Measurements from ENCODE around the gene ATXN2. TPM values are rescaled to one million over a fixed set of nuclear protein-coding genes. Genes with fewer than 3 reads are reported as not detected.
A peak's percentile ranks its signal among the peaks of the same experiment; 100 is the strongest.

Gene ATXN2
- polyA plus RNA-seq, 1 donor, result 54.3 TPM

DNA sequence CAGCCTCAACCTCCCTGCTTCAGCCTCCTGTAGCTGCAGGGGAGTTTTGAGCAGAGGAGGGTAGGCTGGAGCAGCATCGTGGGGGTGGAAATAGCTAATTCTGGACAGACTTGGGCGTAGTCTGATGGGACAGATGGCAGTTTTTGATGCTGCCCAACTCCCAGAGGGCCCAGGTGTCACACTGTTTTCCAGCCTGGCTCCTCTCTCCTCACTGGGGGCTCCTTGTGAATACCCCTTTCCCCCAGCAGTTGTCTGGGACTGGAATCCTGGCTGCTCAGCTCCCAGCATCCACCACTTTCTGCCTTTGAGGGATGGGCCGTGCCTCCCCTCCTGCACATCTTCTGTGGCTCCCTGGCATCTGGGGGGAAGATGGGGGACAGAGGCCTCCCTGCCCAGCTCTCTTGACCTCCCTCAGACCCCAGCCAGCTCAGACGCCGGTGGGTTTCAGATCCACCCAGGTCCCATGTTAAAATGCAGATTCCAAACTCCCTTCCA is 159.4 kb downstream of the ATXN2 start:
- Histone ChIP-seq H3K4me1 (ENCODE audit: control insufficient read depth, insufficient read depth, low read length) (no peaks in the 10 kb centered on the region), H3K9me3 (ENCODE audit: control insufficient read depth, low read depth, low read length) (no peaks in the 10 kb centered on the region), H3K4me3 (ENCODE audit: low read length) (no peak overlapping the region), H3K27me3 (ENCODE audit: control insufficient read depth, insufficient read depth, low read length) (no peaks in the 10 kb centered on the region), H3K27ac (ENCODE audit: low read length) (no peak overlapping the region), H3K36me3 (ENCODE audit: control insufficient read depth, insufficient read depth, low read length) (peaks cover 37% of the 10 kb centered on the region)
- DNase-seq, result no peak
- WGBS (ENCODE audit: insufficient coverage, low lambda C conversion rate), result no CpG with 5 or more reads among the region's 5 CpGs

DNA sequence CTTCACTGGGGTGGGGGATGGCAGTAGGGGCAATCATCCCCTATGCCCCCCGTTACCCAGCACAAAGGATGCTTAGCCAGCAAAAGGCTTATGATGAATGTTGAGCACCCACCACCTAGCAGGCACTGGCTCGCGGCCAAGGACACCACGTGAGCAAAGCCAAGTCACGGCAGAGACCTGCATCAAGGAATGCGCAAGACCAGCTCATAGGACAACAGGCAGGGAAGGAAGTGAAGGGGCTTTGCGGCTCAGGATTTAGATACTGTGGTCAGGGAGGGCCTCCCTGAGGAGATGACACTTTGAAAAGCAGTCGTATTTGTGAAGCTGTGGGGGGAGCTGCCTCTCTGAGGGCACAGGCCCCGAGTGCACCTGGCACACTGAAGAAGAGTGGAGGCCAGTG is 160.6 kb downstream of the ATXN2 start:
- H3K27me3 ChIP-seq (ENCODE audit: control insufficient read depth, insufficient read depth, low read length), result no peaks in the 10 kb centered on the region
- H3K4me3 ChIP-seq (ENCODE audit: low read length), result no peak overlapping the region
- no peaks in the 10 kb centered on the region for H3K4me1 ChIP-seq (ENCODE audit: control insufficient read depth, insufficient read depth, low read length)
- H3K27ac ChIP-seq (ENCODE audit: low read length), result no peak overlapping the region
- WGBS (ENCODE audit: insufficient coverage, low lambda C conversion rate), result 33% methylated on average over 2 of the region's 9 CpGs
- no peak for DNase-seq
- H3K36me3 ChIP-seq (ENCODE audit: control insufficient read depth, insufficient read depth, low read length), result peaks cover 30% of the 10 kb centered on the region
- H3K9me3 ChIP-seq (ENCODE audit: control insufficient read depth, low read depth, low read length), result no peaks in the 10 kb centered on the region

DNA sequence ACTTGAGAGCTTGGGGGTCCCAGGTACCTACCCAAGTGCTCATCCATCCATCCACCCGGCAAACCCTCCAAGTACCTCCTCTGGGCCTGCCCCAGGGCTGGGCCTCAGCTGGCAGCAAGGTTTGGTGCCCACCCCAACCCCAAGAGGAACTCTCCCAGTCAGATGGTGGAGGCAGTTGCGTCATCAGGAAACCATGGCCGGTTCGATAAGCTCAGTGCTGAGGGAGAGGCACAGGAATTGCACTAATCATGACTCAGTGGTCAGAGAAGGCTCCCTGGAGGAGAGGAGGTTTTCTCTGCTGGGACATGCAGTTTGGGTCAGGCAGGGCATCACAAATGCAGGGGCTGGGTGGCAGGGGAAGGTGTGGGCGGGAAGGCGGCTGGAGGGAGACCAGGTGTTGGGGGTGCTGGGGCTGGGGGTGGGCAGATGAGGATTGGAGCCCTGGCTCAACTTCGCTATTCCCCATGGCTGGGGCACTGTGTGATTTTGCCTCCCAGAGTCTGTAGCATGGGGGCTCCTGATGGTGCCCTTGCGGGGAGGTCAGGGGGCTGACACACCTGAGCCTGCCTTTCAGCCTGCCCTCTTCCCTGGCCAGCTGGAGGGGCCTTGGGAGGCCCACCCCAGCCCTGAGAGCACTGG is 161.2 kb downstream of the ATXN2 start:
- Histone ChIP-seq H3K9me3 (ENCODE audit: control insufficient read depth, low read depth, low read length) (no peaks in the 10 kb centered on the region), H3K4me1 (ENCODE audit: control insufficient read depth, insufficient read depth, low read length) (no peaks in the 10 kb centered on the region), H3K27ac (ENCODE audit: low read length) (no peak overlapping the region), H3K4me3 (ENCODE audit: low read length) (no peak overlapping the region), H3K27me3 (ENCODE audit: control insufficient read depth, insufficient read depth, low read length) (no peaks in the 10 kb centered on the region), H3K36me3 (ENCODE audit: control insufficient read depth, insufficient read depth, low read length) (peaks cover 25% of the 10 kb centered on the region)
- no CpG with 5 or more reads among the region's 8 CpGs for WGBS (ENCODE audit: insufficient coverage, low lambda C conversion rate)
- DNase-seq, result no peak

- DNase-seq, result no peak
- Histone ChIP-seq H3K27ac (ENCODE audit: low read length) (no peak overlapping the region), H3K4me3 (ENCODE audit: low read length) (no peak overlapping the region), H3K9me3 (ENCODE audit: control insufficient read depth, low read depth, low read length) (no peaks in the 10 kb centered on the region), H3K4me1 (ENCODE audit: control insufficient read depth, insufficient read depth, low read length) (peaks cover 4% of the 10 kb centered on the region), H3K36me3 (ENCODE audit: control insufficient read depth, insufficient read depth, low read length) (peaks cover 14% of the 10 kb centered on the region), H3K27me3 (ENCODE audit: control insufficient read depth, insufficient read depth, low read length) (no peaks in the 10 kb centered on the region)
- no CpG with 5 or more reads among the region's 4 CpGs for WGBS (ENCODE audit: insufficient coverage, low lambda C conversion rate)
These were observed 162.3 kb downstream of the ATXN2 start for GRCh38 chr12:111436811-111437210.

- H3K4me3 ChIP-seq (ENCODE audit: low read length), result no peak overlapping the region
- peaks cover 9% of the 10 kb centered on the region for H3K36me3 ChIP-seq (ENCODE audit: control insufficient read depth, insufficient read depth, low read length)
- H3K9me3 ChIP-seq (ENCODE audit: control insufficient read depth, low read depth, low read length), result no peaks in the 10 kb centered on the region
- H3K4me1 ChIP-seq (ENCODE audit: control insufficient read depth, insufficient read depth, low read length), result peaks cover 4% of the 10 kb centered on the region
- WGBS (ENCODE audit: insufficient coverage, low lambda C conversion rate), result no CpG with 5 or more reads among the region's 7 CpGs
- H3K27ac ChIP-seq (ENCODE audit: low read length), result no peak overlapping the region
- H3K27me3 ChIP-seq (ENCODE audit: control insufficient read depth, insufficient read depth, low read length), result no peaks in the 10 kb centered on the region
- DNase-seq, result no peak
These were observed 162.8 kb downstream of the ATXN2 start for GRCh38 chr12:111436266-111436665.

DNA sequence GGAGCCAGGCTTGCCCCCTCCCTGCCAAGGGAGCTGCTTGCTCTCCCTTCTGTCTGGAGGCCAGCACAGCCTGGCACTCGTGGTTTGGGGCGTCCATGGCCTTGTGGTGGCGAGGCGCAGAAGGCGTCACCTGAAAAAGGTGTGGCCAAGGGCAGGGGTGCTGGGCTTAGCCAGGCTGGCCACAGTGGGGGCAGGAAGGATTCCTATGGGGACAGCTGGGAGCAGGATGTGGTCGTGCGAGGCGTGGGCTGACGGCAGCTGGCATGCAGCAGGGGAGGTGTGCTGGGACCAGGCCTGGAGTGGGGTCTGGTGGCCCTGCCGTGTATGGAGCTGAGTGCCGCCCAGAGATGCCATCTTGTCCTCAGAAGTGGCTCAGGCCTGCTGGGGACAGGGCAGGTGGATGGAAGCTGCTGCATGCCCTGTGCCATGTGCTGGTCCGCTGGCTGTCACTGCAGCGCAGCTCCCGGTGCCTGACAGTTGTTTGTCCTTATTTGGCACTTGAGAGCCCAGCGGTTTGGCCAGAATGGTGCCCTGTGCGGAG is 163.4 kb downstream of the ATXN2 start:
- Histone ChIP-seq H3K9me3 (ENCODE audit: control insufficient read depth, low read depth, low read length) (no peaks in the 10 kb centered on the region), H3K4me3 (ENCODE audit: low read length) (no peak overlapping the region), H3K27me3 (ENCODE audit: control insufficient read depth, insufficient read depth, low read length) (no peaks in the 10 kb centered on the region), H3K36me3 (ENCODE audit: control insufficient read depth, insufficient read depth, low read length) (peaks cover 6% of the 10 kb centered on the region), H3K27ac (ENCODE audit: low read length) (no peak overlapping the region), H3K4me1 (ENCODE audit: control insufficient read depth, insufficient read depth, low read length) (peaks cover 4% of the 10 kb centered on the region)
- DNase-seq, result no peak
- WGBS (ENCODE audit: insufficient coverage, low lambda C conversion rate), result no CpG with 5 or more reads among the region's 16 CpGs

GRCh38 chr12:111434680-111435338 is 164.3 kb downstream of the ATXN2 start:
- Histone ChIP-seq H3K27me3 (ENCODE audit: control insufficient read depth, insufficient read depth, low read length) (no peaks in the 10 kb centered on the region), H3K36me3 (ENCODE audit: control insufficient read depth, insufficient read depth, low read length) (no peaks in the 10 kb centered on the region), H3K27ac (ENCODE audit: low read length) (peak overlapping the region; percentile 61), H3K9me3 (ENCODE audit: control insufficient read depth, low read depth, low read length) (no peaks in the 10 kb centered on the region), H3K4me1 (ENCODE audit: control insufficient read depth, insufficient read depth, low read length) (peaks cover 4% of the 10 kb centered on the region), H3K4me3 (ENCODE audit: low read length) (no peak overlapping the region)
- no CpG with 5 or more reads among the region's 18 CpGs for WGBS (ENCODE audit: insufficient coverage, low lambda C conversion rate)
- peak in 1 of 2 donors; percentile 48 for DNase-seq

DNA sequence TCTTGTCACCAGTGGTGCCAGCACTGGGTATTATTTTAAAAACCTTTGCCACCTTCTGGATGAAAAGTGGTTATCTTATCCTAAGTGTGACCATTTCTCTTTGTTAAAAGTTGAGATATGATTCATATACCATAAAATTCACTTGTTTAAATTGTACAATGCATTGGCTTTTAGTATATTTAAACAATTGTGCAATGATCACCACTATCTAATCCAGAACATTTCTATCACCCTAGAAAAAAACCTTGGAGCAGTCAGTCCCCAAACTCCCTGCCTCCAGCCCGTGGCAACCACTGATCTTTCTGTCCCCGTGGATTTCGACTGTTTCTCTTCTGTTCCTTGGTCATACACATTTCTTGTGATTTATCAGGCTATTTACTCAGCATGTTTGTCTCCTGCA is 165.1 kb downstream of the ATXN2 start:
- no CpG with 5 or more reads among the region's 3 CpGs for WGBS (ENCODE audit: insufficient coverage, low lambda C conversion rate)

DNA sequence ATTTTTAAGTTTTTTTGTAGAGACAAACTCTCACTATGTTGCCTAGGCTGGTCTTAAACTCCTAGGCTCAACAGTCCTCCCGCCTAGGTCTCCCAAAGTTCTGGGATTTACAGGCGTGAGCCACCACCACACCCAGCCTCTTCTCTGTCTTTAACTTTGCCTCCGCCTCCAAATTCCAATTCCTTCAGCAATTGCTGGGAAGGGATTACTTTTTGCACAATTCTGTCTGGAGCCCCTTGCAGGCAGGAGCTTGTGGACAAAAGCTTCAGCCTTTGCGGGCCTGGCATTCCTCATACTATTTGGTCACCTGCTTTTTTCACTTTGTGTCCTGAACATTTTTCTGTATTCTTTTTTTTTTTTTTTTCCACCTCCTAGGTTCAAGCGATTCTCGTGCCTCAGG is 167.3 kb downstream of the ATXN2 start:
- no peaks in the 10 kb centered on the region for H3K9me3 ChIP-seq (ENCODE audit: control insufficient read depth, low read depth, low read length)
- no peak overlapping the region for H3K27ac ChIP-seq (ENCODE audit: low read length)
- H3K36me3 ChIP-seq (ENCODE audit: control insufficient read depth, insufficient read depth, low read length), result no peaks in the 10 kb centered on the region
- H3K27me3 ChIP-seq (ENCODE audit: control insufficient read depth, insufficient read depth, low read length), result no peaks in the 10 kb centered on the region
- 67% methylated on average over 2 of the region's 6 CpGs for WGBS (ENCODE audit: insufficient coverage, low lambda C conversion rate)
- no peak overlapping the region for H3K4me3 ChIP-seq (ENCODE audit: low read length)
- peaks cover 4% of the 10 kb centered on the region for H3K4me1 ChIP-seq (ENCODE audit: control insufficient read depth, insufficient read depth, low read length)
- DNase-seq, result no peak

More for the DNA sequence above, 165.1 kb downstream of the ATXN2 start:
- peak overlapping the region; percentile 61 for H3K27ac ChIP-seq (ENCODE audit: low read length)
- H3K36me3 ChIP-seq (ENCODE audit: control insufficient read depth, insufficient read depth, low read length), result no peaks in the 10 kb centered on the region
- H3K27me3 ChIP-seq (ENCODE audit: control insufficient read depth, insufficient read depth, low read length), result no peaks in the 10 kb centered on the region
- H3K4me1 ChIP-seq (ENCODE audit: control insufficient read depth, insufficient read depth, low read length), result peaks cover 4% of the 10 kb centered on the region
- no peaks in the 10 kb centered on the region for H3K9me3 ChIP-seq (ENCODE audit: control insufficient read depth, low read depth, low read length)
- no peak for DNase-seq
- H3K4me3 ChIP-seq (ENCODE audit: low read length), result no peak overlapping the region

DNA sequence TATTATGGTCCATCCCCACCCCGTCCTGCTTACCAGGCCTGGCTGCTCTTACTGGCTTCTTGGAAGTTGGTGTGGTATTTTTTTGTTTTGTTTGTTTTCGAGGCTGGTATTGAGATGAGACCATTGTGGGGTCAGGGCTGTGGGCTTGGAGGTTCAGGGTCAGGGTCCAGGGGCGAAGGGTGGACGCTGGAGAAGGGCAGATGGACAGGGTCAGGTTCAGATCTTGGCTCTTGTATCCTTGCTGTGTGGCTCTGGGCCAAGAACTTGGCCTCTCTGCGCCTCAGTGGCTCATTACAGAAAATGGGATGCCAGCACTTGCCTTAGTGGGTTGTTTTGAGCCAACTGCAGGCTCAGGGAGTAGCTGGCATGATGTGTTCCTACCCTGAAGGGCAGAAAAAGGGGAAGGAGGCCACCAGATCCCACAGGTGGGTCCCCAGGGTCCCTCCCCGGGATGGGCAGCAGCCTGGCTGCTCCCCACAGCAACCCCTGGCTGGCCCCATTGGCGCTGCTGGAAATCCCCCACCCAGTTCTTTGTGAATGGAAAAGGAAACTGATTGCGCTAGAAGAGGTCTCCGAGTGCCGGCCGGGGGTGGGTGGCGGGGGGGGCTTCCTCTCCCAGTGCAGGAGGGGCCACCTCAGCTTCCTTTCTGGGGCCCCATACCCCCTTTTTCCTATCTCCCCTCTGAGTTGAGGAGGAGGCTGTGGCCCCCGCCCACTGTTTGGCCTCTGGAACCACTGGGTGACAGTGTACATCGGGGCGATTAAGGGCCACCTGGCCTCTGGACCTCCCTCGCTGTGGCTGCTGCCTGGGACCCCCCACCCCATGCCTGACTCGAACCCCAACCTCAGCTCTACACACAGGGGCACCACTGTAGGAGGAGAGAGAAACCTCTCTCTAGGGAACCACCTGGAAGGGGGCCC is 168.4 kb downstream of the ATXN2 start:
- H3K4me1 ChIP-seq (ENCODE audit: control insufficient read depth, insufficient read depth, low read length), result peaks cover 4% of the 10 kb centered on the region
- no peak overlapping the region for H3K4me3 ChIP-seq (ENCODE audit: low read length)
- no CpG with 5 or more reads among the region's 17 CpGs for WGBS (ENCODE audit: insufficient coverage, low lambda C conversion rate)
- H3K9me3 ChIP-seq (ENCODE audit: control insufficient read depth, low read depth, low read length), result no peaks in the 10 kb centered on the region
- H3K27me3 ChIP-seq (ENCODE audit: control insufficient read depth, insufficient read depth, low read length), result no peaks in the 10 kb centered on the region
- DNase-seq, result no peak
- H3K36me3 ChIP-seq (ENCODE audit: control insufficient read depth, insufficient read depth, low read length), result no peaks in the 10 kb centered on the region
- peak overlapping the region; percentile 12 for H3K27ac ChIP-seq (ENCODE audit: low read length)
